ENCODE measurements around the gene STK32B. TPM values are rescaled to one million over a fixed set of nuclear protein-coding genes. Genes with fewer than 3 reads are reported as not detected.

The STK32B gene
- total RNA-seq, 1 experiment from 2014 or later, result not detected

DNA sequence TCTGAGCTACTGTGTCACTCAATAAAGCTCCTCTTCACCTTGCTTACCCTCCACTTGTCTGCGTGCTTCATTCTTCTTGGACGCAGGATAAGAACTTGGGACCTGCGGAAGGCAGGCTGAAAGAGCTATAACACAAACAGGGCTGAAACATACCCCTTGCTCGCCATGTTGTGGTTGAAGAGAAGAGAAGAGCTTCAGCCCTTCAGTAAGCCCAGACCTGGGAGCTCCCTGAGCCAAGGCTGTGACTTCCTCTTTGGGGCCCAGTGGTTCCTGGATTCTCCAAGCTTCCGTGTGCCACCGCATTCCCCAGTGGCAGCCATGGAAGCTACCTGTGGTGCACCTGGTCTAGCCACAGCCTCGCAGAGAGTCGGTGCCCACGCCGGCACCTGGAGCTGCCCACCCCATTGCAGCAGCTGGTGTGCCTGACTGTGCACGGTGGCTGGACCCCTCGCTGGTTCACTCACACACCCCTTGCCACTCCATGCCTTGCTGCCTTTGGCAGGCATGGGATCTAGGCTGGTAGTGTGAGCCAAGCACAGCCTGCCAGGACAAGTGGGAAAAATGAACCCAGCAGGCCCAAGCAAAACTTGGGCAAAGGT is 496.5 kb downstream of the STK32B start:
- no TSS peak for BruUV-seq (replicated peaks)
- no peak for DNase-seq
- H3K4me3 Mint-ChIP-seq (ENCODE audit: low read depth, unreplicated experiment), result no peak overlapping the region
- H3K27ac Mint-ChIP-seq (ENCODE audit: unreplicated experiment), result no peak overlapping the region
- TF ChIP-seq, protein P1, sequence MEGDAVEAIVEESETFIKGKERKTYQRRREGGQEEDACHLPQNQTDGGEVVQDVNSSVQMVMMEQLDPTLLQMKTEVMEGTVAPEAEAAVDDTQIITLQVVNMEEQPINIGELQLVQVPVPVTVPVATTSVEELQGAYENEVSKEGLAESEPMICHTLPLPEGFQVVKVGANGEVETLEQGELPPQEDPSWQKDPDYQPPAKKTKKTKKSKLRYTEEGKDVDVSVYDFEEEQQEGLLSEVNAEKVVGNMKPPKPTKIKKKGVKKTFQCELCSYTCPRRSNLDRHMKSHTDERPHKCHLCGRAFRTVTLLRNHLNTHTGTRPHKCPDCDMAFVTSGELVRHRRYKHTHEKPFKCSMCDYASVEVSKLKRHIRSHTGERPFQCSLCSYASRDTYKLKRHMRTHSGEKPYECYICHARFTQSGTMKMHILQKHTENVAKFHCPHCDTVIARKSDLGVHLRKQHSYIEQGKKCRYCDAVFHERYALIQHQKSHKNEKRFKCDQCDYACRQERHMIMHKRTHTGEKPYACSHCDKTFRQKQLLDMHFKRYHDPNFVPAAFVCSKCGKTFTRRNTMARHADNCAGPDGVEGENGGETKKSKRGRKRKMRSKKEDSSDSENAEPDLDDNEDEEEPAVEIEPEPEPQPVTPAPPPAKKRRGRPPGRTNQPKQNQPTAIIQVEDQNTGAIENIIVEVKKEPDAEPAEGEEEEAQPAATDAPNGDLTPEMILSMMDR (IDR thresholded peaks at IDR 0.05; ENCODE audit: unreplicated experiment), result no peak
- no peaks in the 10 kb centered on the region for H3K27me3 Mint-ChIP-seq (ENCODE audit: unreplicated experiment)
- CTCF ChIA-PET, result no interaction called here
- intact Hi-C loops (cut with micrococcal nuclease; ENCODE audit: unreplicated experiment), result no loop called here
- no peaks in the 10 kb centered on the region for H3K4me1 Mint-ChIP-seq (ENCODE audit: low read depth, unreplicated experiment)
- H3K9me3 Mint-ChIP-seq (ENCODE audit: low read depth, unreplicated experiment), result peaks cover 18% of the 10 kb centered on the region
- no peaks in the 10 kb centered on the region for H3K36me3 Mint-ChIP-seq (ENCODE audit: insufficient read depth, unreplicated experiment)

Other genes starting within 250 kb of the STK32B start
- gene MSX1, start 191.8 kb upstream of the STK32B start, total RNA-seq (2022), result 1.6 and 2.0 TPM in 2 replicates
- not detected in 2 replicates for gene CYTL1, start 32.0 kb upstream of the STK32B start, total RNA-seq (2022)